Stomach (tissue), 4 donors: ENCODE results near the gene BACH1.
"Not testable (repeated sequence)": the region's sequence is repeated elsewhere in the genome, so short reads cannot be mapped to it uniquely, and the experiment has no call there.

ENCODE experiments used
- EP300 ChIP-seq: sonication (generic); formaldehyde crosslinking; IDR thresholded peaks from one replicate; pipeline ENCODE4 v1.6.1; 2017; ENCODE audit warnings: antibody characterized with exemption
- POLR2A ChIP-seq, 4 donors: fragments of 450-650 bp; IDR thresholded peaks; one replicate each; pipeline ENCODE4 v1.6.1; 2016; ENCODE audit warnings: antibody characterized with exemption in 4 of 4, control low read depth in 2 of 4, mild to moderate bottlenecking in 1 of 4, moderate library complexity in 1 of 4
- POLR2AphosphoS5 ChIP-seq, 3 donors: sonication (generic); formaldehyde crosslinking; IDR thresholded peaks; one replicate each; pipeline ENCODE4 v1.6.1; 2016; ENCODE audit warnings: antibody characterized with exemption in 3 of 3
- TF ChIP-seq, protein P1 (sequence below), 7 experiments: fragments of 450-650 bp in 4 of 7; fragments of 200-600 bp in 3 of 7; sonication (generic) in 3 of 7; IDR thresholded peaks; one replicate each; pipeline ENCODE4 v1.5.1; 2016 to 2019; ENCODE audit warnings: antibody characterized with exemption in 7 of 7, control low read depth in 2 of 7, mild to moderate bottlenecking in 1 of 7

DNA sequence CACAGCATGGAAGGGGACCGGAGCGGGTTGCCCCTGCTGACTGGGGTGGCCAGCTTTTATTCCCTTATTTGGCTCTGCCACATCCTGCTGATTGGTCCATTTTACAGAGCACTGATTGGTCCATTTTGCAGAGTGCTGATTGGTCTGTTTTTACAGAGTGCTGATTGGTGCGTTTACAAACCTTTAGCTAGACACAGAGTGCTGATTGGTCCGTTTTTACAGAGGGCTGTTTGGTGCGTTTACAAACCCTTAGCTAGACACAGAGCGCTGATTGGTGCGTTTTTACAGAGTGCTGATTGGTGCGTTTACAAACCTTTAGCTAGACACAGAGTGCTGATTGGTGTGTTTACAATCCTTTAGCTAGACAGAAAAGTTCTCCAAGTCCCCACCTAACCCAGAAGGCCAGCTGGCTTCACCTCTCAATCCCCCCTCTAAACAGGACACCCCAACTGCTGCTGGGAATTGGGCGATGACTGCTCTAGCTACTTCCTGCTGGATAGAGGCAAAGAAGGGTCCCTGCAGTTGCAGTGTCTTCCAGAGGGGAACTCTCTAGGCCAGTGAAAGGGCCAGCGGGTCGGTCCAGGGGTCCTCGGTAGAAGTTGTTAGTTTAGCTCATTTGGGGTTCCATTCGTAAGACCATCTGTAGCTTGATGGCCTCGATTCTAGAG, 56.5 kb downstream of the BACH1 start:
- TF ChIP-seq POLR2A (IDR thresholded peaks at IDR 0.05); EP300; POLR2AphosphoS5 (IDR thresholded peaks at IDR 0.05): not testable (repeated sequence)
- TF ChIP-seq, protein P1, sequence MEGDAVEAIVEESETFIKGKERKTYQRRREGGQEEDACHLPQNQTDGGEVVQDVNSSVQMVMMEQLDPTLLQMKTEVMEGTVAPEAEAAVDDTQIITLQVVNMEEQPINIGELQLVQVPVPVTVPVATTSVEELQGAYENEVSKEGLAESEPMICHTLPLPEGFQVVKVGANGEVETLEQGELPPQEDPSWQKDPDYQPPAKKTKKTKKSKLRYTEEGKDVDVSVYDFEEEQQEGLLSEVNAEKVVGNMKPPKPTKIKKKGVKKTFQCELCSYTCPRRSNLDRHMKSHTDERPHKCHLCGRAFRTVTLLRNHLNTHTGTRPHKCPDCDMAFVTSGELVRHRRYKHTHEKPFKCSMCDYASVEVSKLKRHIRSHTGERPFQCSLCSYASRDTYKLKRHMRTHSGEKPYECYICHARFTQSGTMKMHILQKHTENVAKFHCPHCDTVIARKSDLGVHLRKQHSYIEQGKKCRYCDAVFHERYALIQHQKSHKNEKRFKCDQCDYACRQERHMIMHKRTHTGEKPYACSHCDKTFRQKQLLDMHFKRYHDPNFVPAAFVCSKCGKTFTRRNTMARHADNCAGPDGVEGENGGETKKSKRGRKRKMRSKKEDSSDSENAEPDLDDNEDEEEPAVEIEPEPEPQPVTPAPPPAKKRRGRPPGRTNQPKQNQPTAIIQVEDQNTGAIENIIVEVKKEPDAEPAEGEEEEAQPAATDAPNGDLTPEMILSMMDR (IDR thresholded peaks at IDR 0.05), result not testable (repeated sequence)
